H1 (cell line): ENCODE measurements around the gene PDF. TPM values are rescaled to one million over a fixed set of nuclear protein-coding genes. Genes with fewer than 3 reads are reported as not detected.

Experiments
- CTCF ChIA-PET: fragments of 300-600 bp; sonication (Branson Sonifier 250); formaldehyde crosslinking; loops from one replicate; lab custom pipeline; 2021; ENCODE audit not compliant: partially characterized antibody; lab: Charles Lee
- POLR2A ChIA-PET: fragments of 300-600 bp; sonication (Branson Sonifier 250); formaldehyde crosslinking; loops from one replicate; lab custom pipeline; 2021; ENCODE audit warnings: inconsistent platforms; ENCODE audit not compliant: partially characterized antibody; lab: Charles Lee
- DNase-seq, 2 experiments: peaks; one replicate each; pipeline versions ENCODE4 v3.0.0 to v3.0.0-alpha.2; 2010 to 2022; ENCODE audit warnings: low spot score in 2 of 2, low read depth in 1 of 2, mixed read lengths in 1 of 2
- FAIRE-seq: peaks from 2 replicates; lab custom pipeline; 2011; peaks lifted over from hg19 to GRCh38; lab: Jason Lieb, UNC
- H2AFZ ChIP-seq: 2 replicates; pipeline ENCODE4 v1.8.1; 2012; ENCODE audit warnings: low read length, inconsistent platforms
- H2AK5ac ChIP-seq: 2 replicates; pipeline ENCODE4 v1.6.1; 2013; ENCODE audit warnings: low read depth, low read length
- H2BK120ac ChIP-seq: replicated peaks from 2 replicates; pipeline ENCODE3; 2013; ENCODE audit warnings: low read depth, low read length, inconsistent platforms
- H2BK12ac ChIP-seq: 2 replicates; pipeline ENCODE4 v1.6.1; 2013; ENCODE audit warnings: low read depth, low read length
- H2BK15ac ChIP-seq: 2 replicates; pipeline ENCODE4 v1.6.1; 2013; ENCODE audit warnings: low read length
- H2BK20ac ChIP-seq: 2 replicates; pipeline ENCODE4 v1.6.1; 2013; ENCODE audit warnings: low read length
- H2BK5ac ChIP-seq: 2 replicates; pipeline ENCODE4 v1.6.1; 2013; ENCODE audit warnings: low read depth, low read length
- H3K14ac ChIP-seq: 2 replicates; pipeline ENCODE4 v1.6.1; 2013; ENCODE audit warnings: inconsistent platforms; ENCODE audit not compliant: insufficient read length
- H3K18ac ChIP-seq: 2 replicates; pipeline ENCODE4 v1.6.1; 2013; ENCODE audit warnings: low read length; ENCODE audit errors: extremely low read depth
- H3K23ac ChIP-seq: 2 replicates; pipeline ENCODE4 v1.6.1; 2013; ENCODE audit warnings: inconsistent platforms; ENCODE audit not compliant: insufficient read length
- H3K23me2 ChIP-seq: 2 replicates; pipeline ENCODE4 v1.6.1; 2013; ENCODE audit warnings: low read depth, low read length
- H3K27ac ChIP-seq: 2 replicates; pipeline ENCODE4 v1.6.1; 2011; ENCODE audit warnings: low read depth, low read length, inconsistent platforms
- H3K27me3 ChIP-seq, 4 experiments: replicated peaks in 1 of 4; 1 replicate in 1 of 4; 2 replicates in 3 of 4; pipeline versions ENCODE4 v1.6.1 to v1.8.1; 2011 to 2013; ENCODE audit warnings: low read length in 3 of 4, mild to moderate bottlenecking in 3 of 4, inconsistent platforms in 2 of 4, mixed read lengths in 2 of 4, moderate library complexity in 1 of 4; ENCODE audit not compliant: control insufficient read depth in 3 of 4, insufficient read depth in 3 of 4; ENCODE audit errors: extremely low read depth in 1 of 4
- H3K36me3 ChIP-seq, 4 experiments: 2 replicates each; pipeline versions ENCODE4 v1.6.1 to v1.8.1; 2011 to 2013; ENCODE audit warnings: mild to moderate bottlenecking in 4 of 4, low read length in 3 of 4, moderate library complexity in 2 of 4, control low read depth in 1 of 4, inconsistent platforms in 1 of 4; ENCODE audit not compliant: insufficient read depth in 4 of 4, control insufficient read depth in 2 of 4
- H3K4ac ChIP-seq: replicated peaks from 2 replicates; pipeline ENCODE3; 2013; ENCODE audit warnings: low read length, low read depth, mixed read lengths, inconsistent platforms; ENCODE audit not compliant: insufficient read length
- H3K4me1 ChIP-seq, 4 experiments: replicated peaks in 1 of 4; 1 replicate in 1 of 4; 2 replicates in 3 of 4; pipeline versions ENCODE4 v1.6.1 to v1.8.1; 2011 to 2013; ENCODE audit warnings: low read length in 3 of 4, inconsistent platforms in 2 of 4, mixed read lengths in 1 of 4; ENCODE audit not compliant: insufficient read depth in 4 of 4, control insufficient read depth in 3 of 4
- H3K4me2 ChIP-seq, 2 experiments: 2 replicates each; pipeline versions ENCODE4 v1.6.1 to v1.8.1; 2011 to 2013; ENCODE audit warnings: low read depth in 2 of 2, low read length in 2 of 2, control low read depth in 1 of 2, inconsistent platforms in 1 of 2, mild to moderate bottlenecking in 1 of 2; ENCODE audit not compliant: insufficient read depth in 1 of 2
- H3K4me3 ChIP-seq, 4 experiments: fragments of 200-600, 300-600 bp in 1 of 4; sonication (generic), shearing (Covaris generic), sonication (Bioruptor Twin) in 1 of 4; 2 replicates each; pipeline versions ENCODE4 v1.5.1 to v1.8.1; 2011 to 2016; ENCODE audit warnings: low read length in 4 of 4, low read depth in 3 of 4, control low read depth in 2 of 4, inconsistent platforms in 2 of 4, mild to moderate bottlenecking in 2 of 4, mixed read lengths in 1 of 4, moderate library complexity in 1 of 4; ENCODE audit not compliant: insufficient read depth in 2 of 4; ENCODE audit errors: extremely low read depth in 1 of 4
- H3K56ac ChIP-seq: replicated peaks from 2 replicates; pipeline ENCODE3; 2013; ENCODE audit warnings: low read depth, mild to moderate bottlenecking, mixed read lengths, low read length, inconsistent platforms; ENCODE audit not compliant: insufficient read length
- H3K79me1 ChIP-seq: 2 replicates; pipeline ENCODE4 v1.6.1; 2013; ENCODE audit warnings: low read depth, low read length, control low read depth
- H3K79me2 ChIP-seq, 2 experiments: 2 replicates each; pipeline versions ENCODE4 v1.6.1 to v1.8.1; 2012 to 2013; ENCODE audit warnings: low read length in 2 of 2, mild to moderate bottlenecking in 2 of 2, inconsistent platforms in 1 of 2; ENCODE audit not compliant: insufficient read depth in 2 of 2, control insufficient read depth in 1 of 2
- H3K9ac ChIP-seq, 4 experiments: replicated peaks in 1 of 4; 1 replicate in 1 of 4; 2 replicates in 3 of 4; pipeline versions ENCODE4 v1.6.1 to v1.8.1; 2011 to 2013; ENCODE audit warnings: low read depth in 3 of 4, low read length in 3 of 4, control low read depth in 2 of 4, mild to moderate bottlenecking in 2 of 4, moderate library complexity in 2 of 4, inconsistent platforms in 1 of 4; ENCODE audit errors: extremely low read depth in 1 of 4
- H3K9me3 ChIP-seq, 2 experiments: 2 replicates each; pipeline versions ENCODE4 v1.6.1 to v1.8.1; 2012 to 2013; ENCODE audit warnings: mild to moderate bottlenecking in 2 of 2, moderate library complexity in 2 of 2, control low read depth in 1 of 2, inconsistent platforms in 1 of 2, low read depth in 1 of 2, low read length in 1 of 2, mixed read lengths in 1 of 2; ENCODE audit not compliant: insufficient read depth in 2 of 2
- H4K20me1 ChIP-seq, 2 experiments: replicated peaks in 1 of 2; 2 replicates each; pipeline versions ENCODE3 to v1.8.1; 2011 to 2013; ENCODE audit warnings: inconsistent platforms in 2 of 2, low read length in 2 of 2, mild to moderate bottlenecking in 1 of 2; ENCODE audit not compliant: insufficient read depth in 2 of 2, control insufficient read depth in 1 of 2
- H4K5ac ChIP-seq: 2 replicates; pipeline ENCODE4 v1.6.1; 2013; ENCODE audit warnings: low read length, low read depth, mixed read lengths, inconsistent platforms; ENCODE audit not compliant: insufficient read length
- H4K8ac ChIP-seq: 2 replicates; pipeline ENCODE4 v1.8.0; 2013; ENCODE audit warnings: mild to moderate bottlenecking, moderate library complexity, low read length, inconsistent platforms; ENCODE audit not compliant: insufficient read depth; ENCODE audit errors: extremely low read depth
- H4K91ac ChIP-seq: replicated peaks from 2 replicates; pipeline ENCODE3; 2013; ENCODE audit warnings: low read length, mixed read lengths, inconsistent platforms; ENCODE audit not compliant: insufficient read length
- BRCA1 ChIP-seq: IDR thresholded peaks from 2 replicates; pipeline ENCODE4 v1.6.1; 2012; ENCODE audit warnings: low read depth, low read length, improper control_type of control experiment
- FOSL1 ChIP-seq: IDR thresholded peaks from 2 replicates; pipeline ENCODE4 v1.6.1; 2011; ENCODE audit warnings: mild to moderate bottlenecking, low read depth, low read length, moderate library complexity; ENCODE audit not compliant: insufficient read depth
- KDM1A ChIP-seq: fragments of 200-600, 300-600 bp; sonication (generic); IDR thresholded peaks from 2 replicates; pipeline ENCODE4 v1.7.1; 2016; ENCODE audit warnings: mild to moderate bottlenecking, low read length, borderline replicate concordance
- NANOG ChIP-seq: IDR thresholded peaks from 2 replicates; pipeline ENCODE4 v1.6.1; 2011; ENCODE audit warnings: low read length, low read depth, mild to moderate bottlenecking, inconsistent platforms; ENCODE audit not compliant: insufficient read depth, poor library complexity, severe bottlenecking
- POLR2A ChIP-seq, 2 experiments: IDR thresholded peaks; 1 replicate in 1 of 2; 2 replicates in 1 of 2; pipeline ENCODE4 v1.6.1; 2011; ENCODE audit warnings: low read depth in 2 of 2, low read length in 2 of 2, mild to moderate bottlenecking in 2 of 2; ENCODE audit errors: control extremely low read depth in 1 of 2
- RNF2 ChIP-seq: fragments of 200-900, 300-1000 bp; sonication (generic); IDR thresholded peaks from 2 replicates; pipeline ENCODE4 v1.7.1; 2016; ENCODE audit warnings: borderline replicate concordance, low read depth, mild to moderate bottlenecking, antibody characterized with exemption, low read length; ENCODE audit not compliant: poor library complexity, severe bottlenecking; ENCODE audit errors: missing control alignments
- ZNF274 ChIP-seq: IDR thresholded peaks from 2 replicates; pipeline ENCODE4 v1.7.0; 2012; ENCODE audit warnings: low read length, borderline replicate concordance; ENCODE audit errors: extremely low read depth
- WGBS, 2 experiments: shearing (Covaris generic) in 1 of 2; methylation state at CpG; one replicate each; pipeline versions ENCODE4 v1.1.6 to v1.1.7; 2013 to 2015; ENCODE audit warnings: low lambda C conversion rate in 2 of 2, mixed read lengths in 2 of 2, inconsistent platforms in 1 of 2, low coverage in 1 of 2, missing lambda C conversion rate in 1 of 2; ENCODE audit not compliant: insufficient replicate concordance in 2 of 2, insufficient coverage in 1 of 2, insufficient read length in 1 of 2; ENCODE audit errors: extremely low coverage in 1 of 2, missing lambda C conversion rate in 1 of 2; 5-methylcytosine and 5-hydroxymethylcytosine counted together
- polyA plus RNA-seq, 7 experiments: library from polyadenylated mRNA; depleted of rRNA in 3 of 7; stranded (reverse) in 5 of 7; unstranded in 2 of 7; fragments of >200 nt in 5 of 7; fragments of 200-250 nt in 2 of 7; gene quantifications; 1 replicate in 5 of 7; 2 replicates in 1 of 7; 4 replicates in 1 of 7; pipeline versions ENCODE4 v1.2.1 to v1.2.3, GENCODE V29; 2011 to 2013; ENCODE audit warnings: missing spikeins in 2 of 7, mixed read lengths in 2 of 7
- total RNA-seq: library from RNA; stranded (reverse); fragmentation: NEBNext Ultra II Directional; extraction: Animal tissue kit (Norgen Biotek cat#: 25700); gene quantifications from 2 replicates; pipeline ENCODE4 v1.2.1, GENCODE V29; 2021
- TF ChIP-seq, protein P1 (sequence below): IDR thresholded peaks from 2 replicates; pipeline ENCODE4 v1.6.1; 2011; ENCODE audit warnings: low read length, improper control_type of control experiment

The PDF gene
- total and polyA plus RNA-seq, 2 of the 8 experiments (the other 6 are each of a cell fraction or from before 2014, with no cell fraction given): 17.7 to 23.9 TPM

DNA sequence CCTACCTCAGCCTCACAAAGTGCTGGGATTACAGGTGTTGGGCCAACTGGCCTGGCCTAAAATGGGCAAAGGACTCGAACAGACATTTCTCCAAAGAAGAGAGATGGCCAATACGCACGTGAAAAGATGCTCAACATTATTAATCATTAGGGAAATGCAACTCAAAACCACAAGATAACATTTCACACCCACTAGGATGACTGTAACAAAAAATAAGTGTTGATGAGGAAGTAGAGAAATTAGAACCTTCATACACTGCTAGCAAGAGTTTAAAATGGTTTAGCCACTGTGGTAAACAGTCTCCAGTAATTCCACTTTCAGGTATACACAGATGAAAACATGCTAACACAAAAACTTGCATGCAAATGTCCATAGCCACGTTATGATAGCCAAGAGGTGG is 15.5 kb upstream of the PDF start:
- POLR2A ChIA-PET: interaction anchor here (0.6 to 29.8 kb wide), 3 partner anchors 12 to 31 kb away, joined by 3 to 497 read pairs (median 3); partner anchors contain the start of genes PDF and VPS4A
- H3K23ac ChIP-seq: no peak overlapping the region
- no peaks in the 10 kb centered on the region for H3K4me1 ChIP-seq
- H3K56ac ChIP-seq: no peak overlapping the region
- H4K5ac ChIP-seq: no peak overlapping the region
- H4K8ac ChIP-seq: no peak overlapping the region
- H2BK20ac ChIP-seq: no peak overlapping the region
- no peak overlapping the region for H2AFZ ChIP-seq
- H4K20me1 ChIP-seq: no peaks in the 10 kb centered on the region
- H3K23me2 ChIP-seq: no peaks in the 10 kb centered on the region
- H2AK5ac ChIP-seq: no peak overlapping the region
- WGBS, 2 experiments: 91% methylated on average over 4 of the region's 4 CpGs; no CpG with 5 or more reads in 1 of the 2 experiments
- no peak overlapping the region for H3K27ac ChIP-seq
- H2BK12ac ChIP-seq: no peak overlapping the region
- H3K9ac ChIP-seq: no peak overlapping the region
- H2BK15ac ChIP-seq: no peak overlapping the region
- no peak overlapping the region for H3K4ac ChIP-seq
- no peak for DNase-seq
- H3K4me3 ChIP-seq: no peak overlapping the region
- H3K79me2 ChIP-seq: peaks cover 2 to 12% of the 10 kb centered on the region in 2 experiments; a peak in 3 of 4 replicates
- no peaks in the 10 kb centered on the region for H3K79me1 ChIP-seq
- no peak for TF ChIP-seq KDM1A
- no peak for TF ChIP-seq NANOG
- no peak for TF ChIP-seq POLR2A (IDR thresholded peaks at IDR 0.05; ENCODE audit: control extremely low read depth in 1 of 2, low read depth in 2 of 2, low read length in 2 of 2)
- TF ChIP-seq, protein P1, sequence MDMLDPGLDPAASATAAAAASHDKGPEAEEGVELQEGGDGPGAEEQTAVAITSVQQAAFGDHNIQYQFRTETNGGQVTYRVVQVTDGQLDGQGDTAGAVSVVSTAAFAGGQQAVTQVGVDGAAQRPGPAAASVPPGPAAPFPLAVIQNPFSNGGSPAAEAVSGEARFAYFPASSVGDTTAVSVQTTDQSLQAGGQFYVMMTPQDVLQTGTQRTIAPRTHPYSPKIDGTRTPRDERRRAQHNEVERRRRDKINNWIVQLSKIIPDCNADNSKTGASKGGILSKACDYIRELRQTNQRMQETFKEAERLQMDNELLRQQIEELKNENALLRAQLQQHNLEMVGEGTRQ: no peak
- no peak for TF ChIP-seq ZNF274
- TF ChIP-seq BRCA1: no peak
- no peak for TF ChIP-seq RNF2
- no peak for TF ChIP-seq FOSL1
- TF ChIP-seq, all 59 proteins: peak for 0
- Histone ChIP-seq H4K91ac (no peak overlapping the region), H3K36me3 (peaks cover 13 to 34% (median 15%) of the 10 kb centered on the region in 4 experiments), H2BK5ac (no peak overlapping the region), H3K27me3 (no peaks in the 10 kb centered on the region), H3K9me3 (no peaks in the 10 kb centered on the region), H3K18ac (no peak overlapping the region), H3K14ac (no peak overlapping the region), H2BK120ac (no peak overlapping the region), H3K4me2 (no peak overlapping the region)
- no peak for FAIRE-seq
- CTCF ChIA-PET: no interaction called here
